GM18909 (cell line): ENCODE results near the gene ZNF322.
"Not testable (repeated sequence)": the region's sequence is repeated elsewhere in the genome, so short reads cannot be mapped to it uniquely, and the experiment has no call there.

ENCODE experiments used
- ATAC-seq: cut with Tn5 transposase; IDR thresholded peaks from one replicate; pipeline ENCODE4 v1.9.1; 2021; ENCODE audit warnings: mild to moderate bottlenecking; ENCODE audit not compliant: unreplicated experiment, poor library complexity

ZNF322 gene

GRCh38 chr6:26659042-26659999 lies at the start of gene ZNF322:
ZNF322 (minus strand) TSS chr6:26659746; CDS start chr6:26638553, 21,193 bp downstream.
- ATAC-seq = peak; percentile 99

GRCh38 chr6:26705780-26706179 lies 46.2 kb upstream of the ZNF322 start:
- not testable (repeated sequence) for ATAC-seq

DNA sequence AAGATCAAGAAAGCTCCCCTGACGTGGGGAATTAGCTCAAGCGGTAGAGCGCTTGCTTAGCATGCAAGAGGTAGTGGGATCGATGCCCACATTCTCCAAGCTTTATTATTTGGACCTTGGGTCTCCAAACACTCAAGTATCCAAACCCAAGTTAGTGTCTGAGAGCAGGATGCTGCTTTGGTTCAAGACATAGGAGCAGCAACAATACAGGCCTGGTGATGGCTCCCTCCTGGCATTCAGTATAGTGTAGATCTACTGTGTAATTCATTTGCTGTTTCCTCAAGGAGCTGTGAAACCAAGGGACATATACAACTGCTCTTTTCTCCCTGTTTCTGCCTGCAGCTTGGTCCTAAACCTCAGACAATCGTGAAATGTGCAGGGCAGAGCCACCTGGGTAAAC lies 45.8 kb upstream of the ZNF322 start:
- not testable (repeated sequence) for ATAC-seq

GRCh38 chr6:26701023-26701747 lies 41.6 kb upstream of the ZNF322 start:
- not testable (repeated sequence) for ATAC-seq

DNA sequence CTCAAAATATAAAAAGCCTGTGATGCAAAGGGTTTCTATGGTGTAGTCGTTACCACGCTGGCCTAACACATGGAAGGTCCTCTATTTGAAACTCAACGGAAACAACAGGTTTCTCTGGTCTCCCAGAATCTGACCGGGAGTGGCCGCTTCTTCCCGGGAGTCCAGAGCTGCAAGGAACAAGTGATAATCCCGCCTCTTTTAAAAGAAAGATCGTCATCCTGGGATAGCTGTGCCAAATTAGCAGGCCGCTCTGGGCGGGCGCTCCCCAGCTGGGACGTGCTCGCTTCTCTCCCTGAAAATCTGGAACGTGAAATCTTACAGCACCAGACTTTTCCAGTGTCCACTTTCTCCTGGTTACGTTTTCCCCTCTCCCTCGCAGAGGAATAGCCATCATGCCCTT lies 38.0 kb upstream of the ZNF322 start:
- not testable (repeated sequence) for ATAC-seq

DNA sequence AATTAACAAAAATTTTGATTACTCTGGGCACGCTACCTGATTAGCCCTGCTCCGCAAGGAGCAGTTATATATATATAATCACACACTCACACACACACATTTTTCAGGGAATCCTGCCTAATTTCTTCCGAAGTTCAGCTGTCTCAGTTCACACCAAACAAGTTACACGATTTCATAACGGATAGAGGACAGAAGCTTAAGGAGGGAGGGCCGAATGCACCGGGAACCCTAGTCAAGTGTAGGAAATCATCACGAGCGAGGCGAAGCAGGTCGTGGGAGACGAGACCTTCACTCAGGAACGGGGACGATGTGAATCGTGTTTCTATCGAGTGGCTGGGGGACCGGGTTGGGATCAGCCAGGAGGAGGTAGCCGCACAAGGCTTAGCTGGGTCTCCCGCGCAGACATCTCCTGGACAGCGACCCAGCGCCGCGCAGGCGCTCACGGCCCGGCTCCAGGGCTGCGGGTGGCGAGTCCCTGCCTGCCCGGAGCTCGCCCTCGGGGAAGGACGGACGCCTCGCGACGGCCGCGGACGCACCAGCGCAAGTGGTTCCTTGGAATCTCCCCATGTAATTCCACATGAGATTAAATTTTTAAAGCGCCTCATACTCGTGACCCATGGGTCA lies 29.9 kb upstream of the ZNF322 start:
- ATAC-seq = not testable (repeated sequence)

GRCh38 chr6:26682435-26683042 lies 23.0 kb upstream of the ZNF322 start:
- ATAC-seq = not testable (repeated sequence)

DNA sequence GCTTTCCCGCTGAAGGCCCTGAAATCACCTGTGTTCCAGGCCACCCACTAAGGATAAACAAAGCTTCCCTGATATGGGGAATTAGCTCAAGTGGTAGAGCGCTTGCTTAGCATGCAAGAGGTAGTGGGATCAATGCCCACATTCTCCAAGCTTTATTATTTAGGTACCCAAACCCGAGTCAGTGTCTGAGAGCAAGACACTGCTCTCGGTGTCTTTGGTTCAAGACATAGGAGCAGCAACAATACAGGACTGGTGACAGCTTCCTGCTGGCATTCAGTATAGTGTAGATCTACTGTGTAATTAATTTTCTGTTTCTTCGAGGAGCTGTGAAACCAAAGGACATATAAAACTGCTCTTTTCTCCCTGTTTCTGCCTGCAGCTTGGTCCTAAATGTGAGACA lies 13.7 kb upstream of the ZNF322 start:
- not testable (repeated sequence) for ATAC-seq

DNA sequence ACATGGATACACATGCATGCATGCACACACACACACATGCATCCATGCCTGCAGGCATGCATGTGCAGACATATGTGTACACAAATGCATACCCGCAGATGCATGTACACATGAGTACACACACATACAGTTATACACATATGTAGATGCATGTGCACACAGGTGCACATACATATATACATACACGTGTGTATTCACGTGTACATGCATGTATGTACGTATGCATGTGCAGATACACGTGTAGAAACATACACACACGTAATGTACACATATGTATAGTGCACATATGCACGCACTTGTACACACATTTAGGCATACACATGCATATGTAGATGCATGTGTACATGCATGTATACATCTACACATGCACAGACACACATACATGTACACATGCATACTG lies 11.0 kb upstream of the ZNF322 start:
- not testable (repeated sequence) for ATAC-seq

- ATAC-seq = not testable (repeated sequence)
Observed at GRCh38 chr6:26670003-26670402, 10.5 kb upstream of the ZNF322 start.

GRCh38 chr6:26660000-26660361 lies 435 bp upstream of the ZNF322 start:
- ATAC-seq = peak; percentile 33

DNA sequence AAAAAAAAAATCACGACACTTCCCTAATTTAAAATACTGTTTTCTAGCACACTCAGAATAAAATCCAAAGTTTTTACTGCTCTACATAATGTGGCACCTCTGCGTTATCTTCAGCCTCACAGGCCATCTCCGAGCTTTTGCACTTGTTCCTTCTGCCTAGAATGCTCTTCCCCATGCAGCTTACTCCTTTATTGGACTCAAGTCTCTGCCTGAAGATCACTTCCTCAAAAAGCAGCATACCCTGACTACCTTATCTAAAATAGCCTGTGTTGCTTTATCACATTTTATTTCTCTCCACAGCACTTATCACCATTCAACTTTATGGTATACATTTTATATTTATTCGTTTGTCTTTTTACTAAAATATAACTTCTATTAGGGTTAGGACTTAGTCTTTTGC lies 2.3 kb downstream of the ZNF322 start:
- no peak for ATAC-seq

DNA sequence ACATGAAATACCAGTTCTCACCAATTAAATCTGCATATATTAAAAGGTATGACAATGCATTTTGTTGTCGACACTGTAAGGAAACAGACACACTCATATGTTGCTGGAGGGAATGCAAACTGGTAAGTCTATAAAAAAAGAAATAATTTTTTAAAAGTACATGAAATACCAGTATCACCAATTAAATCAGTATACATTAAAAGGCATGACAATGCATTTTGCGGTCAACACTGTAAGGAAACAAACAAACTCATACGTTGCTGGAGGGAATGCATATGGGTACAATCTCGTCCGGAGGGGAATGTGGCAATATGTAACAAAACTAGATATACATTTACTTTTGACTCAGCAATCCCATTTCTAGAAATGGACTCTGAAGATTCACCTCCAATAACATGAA lies 6.5 kb downstream of the ZNF322 start:
- no peak for ATAC-seq

- ATAC-seq = no peak
Observed at GRCh38 chr6:26651133-26651781, 8.3 kb downstream of the ZNF322 start.

GRCh38 chr6:26646074-26646473 lies 13.5 kb downstream of the ZNF322 start:
- no peak for ATAC-seq

GRCh38 chr6:26640806-26641205 lies 18.7 kb downstream of the ZNF322 start:
- no peak for ATAC-seq

- no peak for ATAC-seq
Observed at GRCh38 chr6:26629359-26629758, 30.2 kb downstream of the ZNF322 start.

- no peak for ATAC-seq
Observed at GRCh38 chr6:26627843-26628242, 31.7 kb downstream of the ZNF322 start.

GRCh38 chr6:26624557-26624956 lies 35.0 kb downstream of the ZNF322 start:
- no peak for ATAC-seq

DNA sequence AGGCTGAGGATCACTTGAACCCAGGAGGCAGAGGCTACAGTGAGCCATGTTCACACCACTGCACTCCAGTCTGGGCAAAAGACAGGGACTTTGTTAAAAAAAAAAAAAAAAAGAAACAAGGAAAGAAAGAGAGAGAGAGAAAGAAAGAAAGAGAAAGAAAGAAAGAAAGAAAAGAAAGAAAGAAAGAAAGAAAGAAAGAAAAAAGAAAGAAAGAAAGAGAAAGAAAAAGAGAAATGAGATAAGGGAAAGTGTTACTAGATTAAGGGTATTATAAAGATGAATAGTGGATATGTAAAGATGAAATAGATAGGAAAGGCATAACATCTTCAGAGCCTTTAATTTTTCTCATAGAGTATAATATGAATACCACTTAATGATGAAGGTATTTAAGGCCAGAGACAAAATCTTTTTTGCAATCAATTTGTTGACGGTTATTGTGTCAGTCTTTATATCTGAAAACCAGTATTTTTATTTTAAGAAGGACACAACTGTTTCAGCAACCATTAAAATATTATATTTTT lies 36.1 kb downstream of the ZNF322 start:
- ATAC-seq = no peak
